ENCODE results near the gene PXDN. TPM values are rescaled to one million over a fixed set of nuclear protein-coding genes. Genes with fewer than 3 reads are reported as not detected.

PXDN gene
- total and polyA plus RNA-seq, 2 of the 4 experiments (the other 2 are of a cell fraction): 153 to 332 TPM

- TF ChIP-seq FOS (IDR thresholded peaks at IDR 0.05; ENCODE audit: low read depth, low read length) (no peak), RCOR1 (IDR thresholded peaks at IDR 0.05; ENCODE audit: insufficient replicate concordance, low read length) (no peak)
Measured at GRCh38 chr2:1599301-1600085, 144.8 kb downstream of the PXDN start (continued).

GRCh38 chr2:1598800-1599199 is 145.5 kb downstream of the PXDN start:
- H2BK5ac ChIP-seq (ENCODE audit: low read depth, low read length, poor library complexity, severe bottlenecking): no peak overlapping the region
- dilution Hi-C loops (cut with HindIII; ENCODE audit: low sequenced_read_pairs, unreplicated experiment): no loop called here
- peaks cover 0 to 3% of the 10 kb centered on the region in 2 experiments; a peak in 1 of 4 replicates for H3K79me1 ChIP-seq (ENCODE audit: low read depth in 1 of 2, low read length in 2 of 2)
- peak overlapping the region; percentile 95 for H3K4ac ChIP-seq (ENCODE audit: low read depth, low read length)
- peak overlapping the region; percentile 94; the same call in 1 of the 2 replicates for H2BK20ac ChIP-seq (ENCODE audit: low read depth, low read length)
- intact Hi-C loops (cut with micrococcal nuclease): no loop called here
- no peak overlapping the region for H3K56ac ChIP-seq (ENCODE audit: extremely low read depth, insufficient read depth, low read length)
- no peak overlapping the region for H3K27ac ChIP-seq (ENCODE audit: insufficient read depth, low read length)
- H2BK120ac ChIP-seq (ENCODE audit: low read depth, low read length): peak overlapping the region; percentile 96
- TF ChIP-seq, protein P1, sequence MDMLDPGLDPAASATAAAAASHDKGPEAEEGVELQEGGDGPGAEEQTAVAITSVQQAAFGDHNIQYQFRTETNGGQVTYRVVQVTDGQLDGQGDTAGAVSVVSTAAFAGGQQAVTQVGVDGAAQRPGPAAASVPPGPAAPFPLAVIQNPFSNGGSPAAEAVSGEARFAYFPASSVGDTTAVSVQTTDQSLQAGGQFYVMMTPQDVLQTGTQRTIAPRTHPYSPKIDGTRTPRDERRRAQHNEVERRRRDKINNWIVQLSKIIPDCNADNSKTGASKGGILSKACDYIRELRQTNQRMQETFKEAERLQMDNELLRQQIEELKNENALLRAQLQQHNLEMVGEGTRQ (IDR thresholded peaks at IDR 0.05; ENCODE audit: low read depth, low read length): no peak
- no peak for TF ChIP-seq BHLHE40 (IDR thresholded peaks at IDR 0.05; ENCODE audit: low read depth, low read length)
- TF ChIP-seq SMC3 (IDR thresholded peaks at IDR 0.05; ENCODE audit: low read depth, low read length): no peak
- no peak for TF ChIP-seq CHD1 (IDR thresholded peaks at IDR 0.05; ENCODE audit: low read depth, low read length)
- TF ChIP-seq MAZ (IDR thresholded peaks at IDR 0.05; ENCODE audit: borderline replicate concordance, low read depth, low read length): no peak
- no peak for TF ChIP-seq RCOR1 (IDR thresholded peaks at IDR 0.05; ENCODE audit: insufficient replicate concordance, low read length)
- no peak for TF ChIP-seq RAD21 (IDR thresholded peaks at IDR 0.05; ENCODE audit: low read length)
- no peak for TF ChIP-seq POLR2A (IDR thresholded peaks at IDR 0.05; ENCODE audit: low read depth, low read length)
- no peak for TF ChIP-seq MAFK (IDR thresholded peaks at IDR 0.05; ENCODE audit: low read depth, low read length)
- H4K91ac ChIP-seq (ENCODE audit: insufficient read depth, low read depth, low read length): peak overlapping the region; percentile 93; the same call in 1 of the 2 replicates
- peaks cover 3% of the 10 kb centered on the region for H4K20me1 ChIP-seq (ENCODE audit: insufficient read depth, low read length)
- BruUV-seq (replicated peaks): no TSS peak
- H3K23ac ChIP-seq (ENCODE audit: low read depth, low read length): no peak overlapping the region
- WGBS, 2 experiments (ENCODE audit: extremely low coverage in 2 of 2, insufficient read length in 1 of 2): 100% methylated on average over 2 of the region's 10 CpGs; no CpG with 5 or more reads in 1 of the 2 experiments
- H4K8ac ChIP-seq (ENCODE audit: low read depth in 2 of 2, low read length in 2 of 2): peak overlapping the region in 1 of 2 experiments; percentile 16; a peak in 1 of 4 replicates
- peak overlapping the region; percentile 86; the same call in 1 of the 3 replicates for H2BK15ac ChIP-seq (ENCODE audit: low read depth, low read length)
- H3K4me3 ChIP-seq (ENCODE audit: insufficient read depth, low read depth, low read length): no peak overlapping the region
- no peak overlapping the region for H2AFZ ChIP-seq (replicated peaks; ENCODE audit: low read length, poor library complexity)
- peak overlapping the region; percentile 95; the same call in 1 of the 2 replicates for H2AK5ac ChIP-seq (ENCODE audit: low read depth, low read length)
- H3K4me1 ChIP-seq (ENCODE audit: control insufficient read depth, insufficient read depth, low read length): peaks cover 25% of the 10 kb centered on the region
- H3K27me3 ChIP-seq (ENCODE audit: control insufficient read depth, insufficient read depth, low read length): no peaks in the 10 kb centered on the region
- in situ Hi-C loops (cut with MboI; ENCODE audit: low sequenced_read_pairs): loop anchor here (25.0 kb wide), 1 partner anchor 164 kb away; no protein-coding TSS in a partner anchor
- H3K9me3 ChIP-seq (ENCODE audit: control insufficient read depth, insufficient read depth, low read length): no peaks in the 10 kb centered on the region
- no peak for DNase-seq
- H3K36me3 ChIP-seq (ENCODE audit: control insufficient read depth, insufficient read depth, low read length): no peaks in the 10 kb centered on the region
- no peak for ATAC-seq (ENCODE audit: low read depth)
- peak overlapping the region; percentile 7; the same call in 1 of the 2 replicates for H3K14ac ChIP-seq (replicated peaks; ENCODE audit: low read depth, low read length)
- ChIA-PET CTCF (interaction anchor here (0.8 to 1.4 kb wide), 2 partner anchors 26 to 171 kb away, joined by 3 to 5 read pairs; no protein-coding TSS in a partner anchor), POLR2A (ENCODE audit: unreplicated experiment) (no interaction called here)
- peaks cover 47% of the 10 kb centered on the region for H3K9me1 ChIP-seq (ENCODE audit: insufficient read depth, low read length)
- H3K18ac ChIP-seq (ENCODE audit: low read depth, low read length): no peak overlapping the region
- no peak overlapping the region for H3K4me2 ChIP-seq (ENCODE audit: low read depth, low read length)
- no peak overlapping the region for H3K9ac ChIP-seq (ENCODE audit: low read depth, low read length)
- H4K5ac ChIP-seq (ENCODE audit: low read depth, low read length): no peak overlapping the region
- peak overlapping the region; percentile 56 for H2AK9ac ChIP-seq (replicated peaks; ENCODE audit: low read depth, low read length, poor library complexity)
